ENCODE data around the gene COL6A3. TPM values are rescaled to one million over a fixed set of nuclear protein-coding genes. Genes with fewer than 3 reads are reported as not detected.

COL6A3 gene
- total RNA-seq, 6 experiments from 2014 or later: 4.5 to 21.1 (median 8.8) TPM

- DNase-seq: no peak
- no peaks in the 10 kb centered on the region for H3K27me3 ChIP-seq
- no peak for TF ChIP-seq CTCF (IDR thresholded peaks at IDR 0.05)
- TF ChIP-seq POLR2A (IDR thresholded peaks at IDR 0.05): no peak
- H3K4me1 ChIP-seq: peaks cover 0 to 5% (median 0%) of the 10 kb centered on the region in 4 donors
- WGBS (ENCODE audit: insufficient coverage, low coverage, low lambda C conversion rate, missing lambda C conversion rate): 52% methylated on average over 4 of the region's 4 CpGs
- ATAC-seq: no peak
- H3K36me3 ChIP-seq: no peaks in the 10 kb centered on the region
- intact Hi-C loops (cut with DNase I): no loop called here
- H3K27ac ChIP-seq: no peak overlapping the region
- no peaks in the 10 kb centered on the region for H3K9me3 ChIP-seq
- no peak overlapping the region for H3K4me3 ChIP-seq
Observed at GRCh38 chr2:237345891-237346640, 67.9 kb downstream of the COL6A3 start.

GRCh38 chr2:237345411-237345810 is 68.6 kb downstream of the COL6A3 start:
- TF ChIP-seq POLR2A (IDR thresholded peaks at IDR 0.05) (no peak), CTCF (IDR thresholded peaks at IDR 0.05) (no peak)
- Histone ChIP-seq H3K9me3 (no peaks in the 10 kb centered on the region), H3K4me1 (peaks cover 0 to 5% (median 0%) of the 10 kb centered on the region in 4 donors), H3K4me3 (no peak overlapping the region), H3K36me3 (no peaks in the 10 kb centered on the region), H3K27ac (no peak overlapping the region), H3K27me3 (no peaks in the 10 kb centered on the region)
- DNase-seq (no peak), ATAC-seq (no peak)
- intact Hi-C loops (cut with DNase I): no loop called here
- 49% methylated on average over 3 of the region's 7 CpGs for WGBS (ENCODE audit: insufficient coverage, low coverage, low lambda C conversion rate, missing lambda C conversion rate)

GRCh38 chr2:237344942-237345341 is 69.0 kb downstream of the COL6A3 start:
- ATAC-seq (no peak), DNase-seq (no peak)
- Histone ChIP-seq H3K36me3 (no peaks in the 10 kb centered on the region), H3K27me3 (no peaks in the 10 kb centered on the region), H3K27ac (no peak overlapping the region), H3K9me3 (no peaks in the 10 kb centered on the region), H3K4me1 (peaks cover 0 to 2% (median 0%) of the 10 kb centered on the region in 4 donors), H3K4me3 (no peak overlapping the region)
- TF ChIP-seq CTCF (IDR thresholded peaks at IDR 0.05): no peak
- TF ChIP-seq POLR2A (IDR thresholded peaks at IDR 0.05): no peak
- intact Hi-C loops (cut with DNase I): no loop called here
- WGBS (ENCODE audit: insufficient coverage, low coverage, low lambda C conversion rate, missing lambda C conversion rate): 38% methylated on average over 5 of the region's 6 CpGs

- H3K4me3 ChIP-seq: no peak overlapping the region
- WGBS (ENCODE audit: insufficient coverage, low coverage, low lambda C conversion rate, missing lambda C conversion rate): 40% methylated on average over 1 of the region's 9 CpGs
Observed at GRCh38 chr2:237343993-237344392, 70.0 kb downstream of the COL6A3 start.

More at GRCh38 chr2:237343993-237344392, 70.0 kb downstream of the COL6A3 start:
- Histone ChIP-seq H3K27me3 (no peaks in the 10 kb centered on the region), H3K27ac (no peak overlapping the region), H3K4me1 (no peaks in the 10 kb centered on the region), H3K36me3 (no peaks in the 10 kb centered on the region), H3K9me3 (no peaks in the 10 kb centered on the region)
- no peak for ATAC-seq
- no peak for TF ChIP-seq CTCF (IDR thresholded peaks at IDR 0.05)
- no peak for TF ChIP-seq POLR2A (IDR thresholded peaks at IDR 0.05)
- DNase-seq: no peak
- intact Hi-C loops (cut with DNase I): no loop called here

Data from right lobe of liver (tissue), 6 donors.